GM12873 (cell line): ENCODE results near the gene NXN.

Experiments
- TF ChIP-seq, protein P1 (sequence below): IDR thresholded peaks from 2 replicates; pipeline ENCODE4 v1.5.1; 2012; ENCODE audit warnings: low read depth, mild to moderate bottlenecking, moderate library complexity, low read length, control low read depth; ENCODE audit not compliant: insufficient read depth; ENCODE audit errors: missing control alignments

NXN gene

DNA sequence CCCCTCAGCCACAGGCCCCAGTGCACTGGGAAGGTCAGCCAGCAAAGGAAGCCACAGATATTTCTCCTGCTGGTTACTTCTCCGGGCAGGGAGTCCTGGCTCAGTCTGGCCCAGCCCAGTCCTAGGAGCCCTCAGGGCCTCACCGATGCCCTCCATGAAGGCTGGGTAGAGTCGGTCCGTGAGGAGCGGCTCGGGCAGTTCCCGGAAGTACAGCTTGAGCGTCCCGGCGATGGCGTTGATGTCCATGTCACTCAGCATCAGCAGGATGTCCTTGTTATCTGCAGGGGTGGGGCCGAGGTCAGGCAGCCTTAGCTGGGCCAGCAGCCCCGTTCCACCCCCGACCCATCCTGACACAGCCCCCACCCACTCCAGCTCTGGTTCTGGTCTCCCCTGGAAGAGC lies 31.0 kb upstream of the NXN start:
- TF ChIP-seq, protein P1, sequence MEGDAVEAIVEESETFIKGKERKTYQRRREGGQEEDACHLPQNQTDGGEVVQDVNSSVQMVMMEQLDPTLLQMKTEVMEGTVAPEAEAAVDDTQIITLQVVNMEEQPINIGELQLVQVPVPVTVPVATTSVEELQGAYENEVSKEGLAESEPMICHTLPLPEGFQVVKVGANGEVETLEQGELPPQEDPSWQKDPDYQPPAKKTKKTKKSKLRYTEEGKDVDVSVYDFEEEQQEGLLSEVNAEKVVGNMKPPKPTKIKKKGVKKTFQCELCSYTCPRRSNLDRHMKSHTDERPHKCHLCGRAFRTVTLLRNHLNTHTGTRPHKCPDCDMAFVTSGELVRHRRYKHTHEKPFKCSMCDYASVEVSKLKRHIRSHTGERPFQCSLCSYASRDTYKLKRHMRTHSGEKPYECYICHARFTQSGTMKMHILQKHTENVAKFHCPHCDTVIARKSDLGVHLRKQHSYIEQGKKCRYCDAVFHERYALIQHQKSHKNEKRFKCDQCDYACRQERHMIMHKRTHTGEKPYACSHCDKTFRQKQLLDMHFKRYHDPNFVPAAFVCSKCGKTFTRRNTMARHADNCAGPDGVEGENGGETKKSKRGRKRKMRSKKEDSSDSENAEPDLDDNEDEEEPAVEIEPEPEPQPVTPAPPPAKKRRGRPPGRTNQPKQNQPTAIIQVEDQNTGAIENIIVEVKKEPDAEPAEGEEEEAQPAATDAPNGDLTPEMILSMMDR = no peak

DNA sequence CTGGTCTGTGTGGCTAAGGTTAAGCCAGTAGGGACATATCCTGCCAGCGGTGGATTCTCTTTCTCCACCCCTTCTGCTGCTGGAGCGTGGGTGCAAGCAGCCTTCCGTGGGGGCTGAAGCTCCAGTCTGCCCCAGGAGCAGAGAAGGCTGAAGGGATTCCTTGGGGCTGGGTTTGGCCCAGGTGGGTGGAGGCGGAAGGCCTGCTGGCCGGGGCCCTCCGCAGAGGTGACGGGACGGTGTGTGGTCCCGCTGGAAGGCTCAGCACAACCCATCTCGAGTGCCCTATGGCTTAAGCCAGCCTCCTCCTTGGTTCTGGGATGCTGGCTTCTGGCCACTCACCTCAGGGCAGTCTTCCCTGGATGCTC lies 30.5 kb upstream of the NXN start:
- TF ChIP-seq, protein P1 = no peak

DNA sequence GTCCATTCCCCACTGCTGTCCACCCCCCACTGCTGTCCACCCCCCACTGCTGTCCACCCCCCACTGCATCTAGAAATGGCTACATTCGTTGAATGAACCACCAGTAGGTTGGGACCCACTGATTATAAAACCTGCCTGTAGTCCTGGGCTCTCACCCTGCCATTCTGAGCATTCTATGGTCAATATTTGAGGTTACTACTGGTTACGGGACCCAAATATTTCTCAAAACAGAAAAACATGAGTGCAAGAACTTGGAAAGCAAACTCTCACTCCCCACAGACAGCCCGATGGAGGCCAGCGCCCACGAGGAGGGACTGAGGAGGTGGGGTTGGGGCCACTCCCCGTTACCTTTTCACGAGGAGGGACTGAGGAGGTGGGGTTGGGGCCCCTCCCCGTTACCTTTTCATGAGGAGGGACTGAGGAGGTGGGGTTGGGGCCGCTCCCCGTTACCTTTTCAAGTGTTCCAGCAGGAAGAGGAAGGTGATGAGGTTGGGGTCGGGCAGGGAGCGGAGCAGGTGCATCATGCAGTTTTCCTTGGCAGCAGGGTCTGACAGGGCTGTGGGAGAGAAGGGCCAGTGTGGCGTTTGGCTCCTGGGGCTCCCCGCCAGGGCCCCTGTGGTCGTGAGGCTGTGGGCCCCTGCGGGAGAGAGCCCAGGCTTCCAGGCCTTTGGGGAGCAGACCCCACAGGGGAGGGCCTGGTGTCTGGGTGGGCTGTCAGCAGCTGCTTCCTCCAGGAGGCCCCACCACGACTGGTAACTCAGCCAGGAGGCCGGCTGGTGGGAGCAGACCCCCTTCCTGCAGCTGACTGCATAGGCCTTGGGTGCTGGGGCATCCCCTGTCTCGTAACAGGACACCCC lies 29.9 kb upstream of the NXN start:
- TF ChIP-seq, protein P1 = no peak

DNA sequence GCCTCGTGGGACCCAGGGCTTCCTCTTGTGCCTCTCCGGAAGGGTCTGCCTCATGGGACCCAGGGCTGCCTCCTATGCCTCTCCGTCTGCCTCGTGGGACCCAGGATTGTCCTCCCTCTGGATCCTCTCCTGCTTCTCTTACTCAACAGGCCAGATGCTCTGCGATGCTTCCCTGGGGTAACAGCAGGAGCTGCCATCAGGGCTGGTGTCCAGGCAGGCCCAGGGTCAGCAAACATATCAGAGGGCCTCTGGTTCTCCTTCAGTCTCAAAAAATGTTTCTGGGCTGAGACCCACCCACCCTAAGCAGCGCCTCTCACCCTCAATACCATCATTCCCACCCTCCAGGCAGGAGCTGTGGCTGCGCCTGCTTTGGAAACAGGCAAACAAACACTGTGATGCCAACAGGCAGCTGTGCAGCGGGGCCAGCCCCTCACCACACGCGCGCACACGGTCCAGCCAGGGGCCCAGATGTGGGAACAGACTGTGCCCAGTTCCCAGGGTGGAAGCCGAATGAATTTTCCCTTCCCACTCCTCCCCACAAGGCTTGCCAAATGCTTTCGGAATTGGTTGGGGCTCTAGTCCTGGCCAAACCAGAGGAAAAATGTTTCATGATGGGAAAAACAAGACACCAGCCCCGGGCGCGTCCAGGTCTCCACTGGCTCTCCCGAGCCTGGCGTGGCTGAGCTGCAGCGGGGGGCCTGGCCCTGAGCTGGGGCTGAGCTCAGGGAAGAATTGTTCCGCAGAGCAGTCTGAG lies 28.6 kb upstream of the NXN start:
- TF ChIP-seq, protein P1 = no peak

DNA sequence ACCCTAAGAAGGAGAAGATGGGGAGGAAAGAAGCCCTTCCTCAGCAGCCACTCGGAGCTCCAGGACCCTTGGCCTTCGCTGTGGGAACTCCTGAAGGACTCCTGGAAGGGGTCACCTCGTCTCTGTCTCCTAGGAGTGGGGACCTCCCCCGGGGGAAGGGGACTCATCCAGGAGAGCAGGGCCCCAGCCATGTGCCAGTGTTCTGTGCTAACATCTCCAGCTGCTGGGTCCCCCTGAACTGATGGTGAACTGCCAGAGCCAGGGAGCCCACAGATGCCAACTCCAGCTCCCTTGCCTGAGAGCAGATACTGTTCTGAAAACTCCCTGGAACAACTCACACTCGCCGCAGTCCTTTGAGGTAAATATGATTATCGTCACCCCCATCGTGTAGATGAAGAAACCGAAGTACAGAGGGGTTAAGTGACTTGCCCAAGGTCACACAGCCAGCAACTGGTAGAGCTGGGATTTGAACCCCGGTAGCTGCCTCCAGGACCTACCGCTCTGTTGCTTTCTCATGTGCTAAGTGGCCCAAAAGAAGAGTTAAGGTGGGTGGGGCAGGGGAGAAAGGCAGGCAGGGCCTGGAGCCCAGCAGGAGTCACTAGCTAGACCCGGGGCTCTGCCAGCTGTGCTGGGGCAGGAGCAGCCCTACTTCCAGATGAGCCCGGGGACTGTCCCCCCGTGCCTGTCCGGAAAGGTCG lies 27.9 kb upstream of the NXN start:
- TF ChIP-seq, protein P1 = no peak

DNA sequence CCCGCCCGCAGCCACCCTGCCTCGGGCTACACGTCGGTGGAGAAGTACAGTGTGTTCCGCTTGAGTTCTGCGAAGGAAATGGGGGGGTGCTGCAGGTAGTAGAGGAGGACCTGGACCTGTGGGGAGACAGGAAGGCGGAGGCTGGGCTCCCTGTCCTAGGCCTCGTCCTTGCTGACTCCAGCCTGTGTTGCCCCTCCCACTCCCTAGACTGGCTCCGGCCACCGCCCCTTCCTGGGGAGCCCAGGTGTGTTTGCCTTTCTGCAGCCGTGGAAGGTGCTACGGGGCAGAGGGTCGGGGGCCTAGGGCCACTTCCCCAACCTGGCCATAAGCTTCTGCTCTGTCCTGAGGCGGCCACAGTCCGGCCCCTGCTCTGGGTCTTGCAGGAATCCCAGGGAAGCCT lies 26.5 kb upstream of the NXN start:
- TF ChIP-seq, protein P1 = no peak

DNA sequence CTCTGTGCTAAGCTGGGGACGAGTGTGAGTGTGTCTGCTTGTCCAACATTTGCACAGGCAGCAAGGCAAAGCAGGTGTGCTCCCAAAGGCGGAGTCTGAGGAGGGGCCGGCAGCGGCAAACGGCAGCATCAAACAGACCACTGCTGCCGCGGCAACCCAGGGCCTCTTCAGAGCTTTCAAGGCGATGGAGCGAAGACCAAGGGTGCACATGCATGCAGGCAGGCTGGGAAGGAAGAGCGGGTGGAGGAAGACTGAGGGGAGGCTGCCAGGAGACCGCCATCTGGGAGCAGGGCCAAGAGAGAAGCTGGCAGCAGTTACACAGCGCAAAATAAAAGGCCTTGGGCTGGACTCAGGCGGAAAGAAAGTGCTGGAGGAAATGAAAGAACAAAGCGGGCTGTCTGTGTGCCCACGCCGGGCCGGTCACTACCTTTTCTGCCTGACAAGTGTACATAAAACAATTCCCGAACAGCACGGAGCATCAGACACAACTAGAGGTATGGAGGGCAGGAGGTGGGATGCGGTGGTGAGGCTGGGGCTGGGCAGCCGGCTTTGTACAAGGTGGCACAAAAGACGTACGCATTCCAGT lies 25.9 kb upstream of the NXN start:
- TF ChIP-seq, protein P1 = no peak
